Stimulated activated memory B cell treated with anti-CD40 and anti-IgM and Interleukin-4, amounts not matched to agents 10 μg/mL and 1 μg/mL and 100 μg/mL, for 72 hours (primary cell): ENCODE measurements around the gene YIPF2.

Experiments used
- ATAC-seq: fragments of 150-1000 bp; cut with Tn5 transposase; 2 replicates; pipeline ENCODE4 v1.10.0; 2021
- H3K27ac Mint-ChIP-seq: one replicate; pipeline ENCODE4 v1.8.0; 2022; ENCODE audit warnings: mild to moderate bottlenecking, mixed read lengths
- H3K27me3 Mint-ChIP-seq: one replicate; pipeline ENCODE4 v1.8.0; 2022; ENCODE audit warnings: mixed read lengths
- H3K36me3 Mint-ChIP-seq: one replicate; pipeline ENCODE4 v1.8.0; 2022; ENCODE audit warnings: mixed read lengths
- H3K4me1 Mint-ChIP-seq: one replicate; pipeline ENCODE4 v1.8.0; 2022; ENCODE audit warnings: mixed read lengths
- H3K4me3 Mint-ChIP-seq: one replicate; pipeline ENCODE4 v1.8.0; 2022; ENCODE audit warnings: mild to moderate bottlenecking, moderate library complexity, mixed read lengths
- H3K9me3 Mint-ChIP-seq: one replicate; pipeline ENCODE4 v1.8.0; 2022; ENCODE audit warnings: mixed read lengths

YIPF2 gene

GRCh38 chr19:10896851-10897526 is 31.4 kb downstream of the YIPF2 start:
- no peaks in the 10 kb centered on the region for H3K27me3 Mint-ChIP-seq
- no peak for ATAC-seq

GRCh38 chr19:10895920-10896319 is 32.5 kb downstream of the YIPF2 start:
- H3K27ac Mint-ChIP-seq: no peak overlapping the region
- no peaks in the 10 kb centered on the region for H3K9me3 Mint-ChIP-seq
- no peaks in the 10 kb centered on the region for H3K27me3 Mint-ChIP-seq
- ATAC-seq: no peak
- H3K4me1 Mint-ChIP-seq: peaks cover 44% of the 10 kb centered on the region
- H3K4me3 Mint-ChIP-seq: no peak overlapping the region
- H3K36me3 Mint-ChIP-seq: peaks cover 14% of the 10 kb centered on the region

More at GRCh38 chr19:10896851-10897526, 31.4 kb downstream of the YIPF2 start:
- Mint-ChIP-seq H3K27ac (peak overlapping the region; percentile 28), H3K9me3 (no peaks in the 10 kb centered on the region), H3K4me3 (no peak overlapping the region), H3K36me3 (peaks cover 17% of the 10 kb centered on the region), H3K4me1 (peaks cover 44% of the 10 kb centered on the region)

GRCh38 chr19:10895363-10895762 is 33.1 kb downstream of the YIPF2 start:
- Mint-ChIP-seq H3K4me3 (no peak overlapping the region), H3K27me3 (no peaks in the 10 kb centered on the region), H3K9me3 (no peaks in the 10 kb centered on the region), H3K4me1 (peaks cover 44% of the 10 kb centered on the region), H3K36me3 (peaks cover 13% of the 10 kb centered on the region), H3K27ac (no peak overlapping the region)
- ATAC-seq: no peak

- Mint-ChIP-seq H3K4me3 (no peak overlapping the region), H3K36me3 (peaks cover 9% of the 10 kb centered on the region), H3K9me3 (no peaks in the 10 kb centered on the region), H3K4me1 (peaks cover 39% of the 10 kb centered on the region), H3K27ac (peak overlapping the region; percentile 28), H3K27me3 (no peaks in the 10 kb centered on the region)
- ATAC-seq: no peak
Observed at GRCh38 chr19:10894911-10895213, 33.6 kb downstream of the YIPF2 start.

- peaks cover 44% of the 10 kb centered on the region for H3K4me1 Mint-ChIP-seq
- H3K27ac Mint-ChIP-seq: no peak overlapping the region
- H3K27me3 Mint-ChIP-seq: no peaks in the 10 kb centered on the region
- H3K36me3 Mint-ChIP-seq: peaks cover 14% of the 10 kb centered on the region
- no peak for ATAC-seq
- H3K9me3 Mint-ChIP-seq: no peaks in the 10 kb centered on the region
- H3K4me3 Mint-ChIP-seq: no peak overlapping the region
Observed at GRCh38 chr19:10892256-10892655, 36.2 kb downstream of the YIPF2 start.

GRCh38 chr19:10891405-10892086 is 36.9 kb downstream of the YIPF2 start:
- Mint-ChIP-seq H3K4me1 (peaks cover 43% of the 10 kb centered on the region), H3K36me3 (peaks cover 18% of the 10 kb centered on the region), H3K27me3 (no peaks in the 10 kb centered on the region), H3K9me3 (no peaks in the 10 kb centered on the region), H3K4me3 (no peak overlapping the region), H3K27ac (no peak overlapping the region)
- no peak for ATAC-seq

- peaks cover 18% of the 10 kb centered on the region for H3K36me3 Mint-ChIP-seq
- no peaks in the 10 kb centered on the region for H3K27me3 Mint-ChIP-seq
- no peaks in the 10 kb centered on the region for H3K9me3 Mint-ChIP-seq
- no peak overlapping the region for H3K27ac Mint-ChIP-seq
- no peak for ATAC-seq
- H3K4me3 Mint-ChIP-seq: no peak overlapping the region
- peaks cover 38% of the 10 kb centered on the region for H3K4me1 Mint-ChIP-seq
Observed at GRCh38 chr19:10889880-10890279, 38.6 kb downstream of the YIPF2 start.

GRCh38 chr19:10888421-10888866 is 40.0 kb downstream of the YIPF2 start:
- peak; percentile 60 for ATAC-seq
- Mint-ChIP-seq H3K4me3 (no peak overlapping the region), H3K9me3 (no peaks in the 10 kb centered on the region), H3K27me3 (no peaks in the 10 kb centered on the region), H3K36me3 (peaks cover 9% of the 10 kb centered on the region), H3K4me1 (peaks cover 29% of the 10 kb centered on the region), H3K27ac (peak overlapping the region; percentile 74)

GRCh38 chr19:10887616-10888367 is 40.6 kb downstream of the YIPF2 start:
- Mint-ChIP-seq H3K4me3 (no peak overlapping the region), H3K27me3 (no peaks in the 10 kb centered on the region), H3K36me3 (peaks cover 9% of the 10 kb centered on the region), H3K27ac (peak overlapping the region; percentile 74), H3K9me3 (no peaks in the 10 kb centered on the region), H3K4me1 (peaks cover 29% of the 10 kb centered on the region)
- no peak for ATAC-seq

GRCh38 chr19:10885201-10886169 is 43.0 kb downstream of the YIPF2 start:
- no peak for ATAC-seq
- H3K4me1 Mint-ChIP-seq: peaks cover 35% of the 10 kb centered on the region
- no peak overlapping the region for H3K4me3 Mint-ChIP-seq
- H3K27ac Mint-ChIP-seq: no peak overlapping the region
- no peaks in the 10 kb centered on the region for H3K9me3 Mint-ChIP-seq
- H3K27me3 Mint-ChIP-seq: no peaks in the 10 kb centered on the region
- peaks cover 9% of the 10 kb centered on the region for H3K36me3 Mint-ChIP-seq

- ATAC-seq: no peak
- Mint-ChIP-seq H3K4me3 (no peak overlapping the region), H3K9me3 (no peaks in the 10 kb centered on the region), H3K27ac (no peak overlapping the region), H3K4me1 (peaks cover 39% of the 10 kb centered on the region), H3K36me3 (peaks cover 12% of the 10 kb centered on the region), H3K27me3 (no peaks in the 10 kb centered on the region)
Observed at GRCh38 chr19:10884274-10884673, 44.2 kb downstream of the YIPF2 start.

- ATAC-seq: no peak
- H3K27ac Mint-ChIP-seq: no peak overlapping the region
- no peaks in the 10 kb centered on the region for H3K9me3 Mint-ChIP-seq
- H3K36me3 Mint-ChIP-seq: peaks cover 14% of the 10 kb centered on the region
- no peaks in the 10 kb centered on the region for H3K27me3 Mint-ChIP-seq
- H3K4me3 Mint-ChIP-seq: no peak overlapping the region
- peaks cover 39% of the 10 kb centered on the region for H3K4me1 Mint-ChIP-seq
Observed at GRCh38 chr19:10882108-10882457, 46.4 kb downstream of the YIPF2 start.

GRCh38 chr19:10881403-10882107 is 46.9 kb downstream of the YIPF2 start:
- H3K9me3 Mint-ChIP-seq: no peaks in the 10 kb centered on the region
- H3K4me1 Mint-ChIP-seq: peaks cover 41% of the 10 kb centered on the region
- H3K36me3 Mint-ChIP-seq: peaks cover 11% of the 10 kb centered on the region
- no peak overlapping the region for H3K27ac Mint-ChIP-seq
- no peaks in the 10 kb centered on the region for H3K27me3 Mint-ChIP-seq
- no peak for ATAC-seq
- no peak overlapping the region for H3K4me3 Mint-ChIP-seq

GRCh38 chr19:10878253-10878652 is 50.2 kb downstream of the YIPF2 start:
- H3K9me3 Mint-ChIP-seq: no peaks in the 10 kb centered on the region
- H3K27me3 Mint-ChIP-seq: no peaks in the 10 kb centered on the region
- peak; percentile 28 for ATAC-seq
- H3K27ac Mint-ChIP-seq: peak overlapping the region; percentile 93
- H3K4me3 Mint-ChIP-seq: peak overlapping the region; percentile 72
- peaks cover 11% of the 10 kb centered on the region for H3K36me3 Mint-ChIP-seq
- peaks cover 58% of the 10 kb centered on the region for H3K4me1 Mint-ChIP-seq
